ENCODE measurements around the gene CAMTA1. TPM values are rescaled to one million over a fixed set of nuclear protein-coding genes. Genes with fewer than 3 reads are reported as not detected.

The CAMTA1 gene
- total RNA-seq, 1 donor from 2014 or later = 268 TPM

GRCh38 chr1:7043191-7043549, 257.9 kb downstream of the CAMTA1 start:
- Histone ChIP-seq H3K4me1 (peaks cover 7% of the 10 kb centered on the region), H3K4me2 (no peak overlapping the region), H4K20me1 (ENCODE audit: low read depth) (peaks cover 19% of the 10 kb centered on the region), H3K9ac (no peak overlapping the region), H3F3A (ENCODE audit: low read depth) (no peaks in the 10 kb centered on the region), H2AFZ (replicated peaks) (no peak overlapping the region), H3K27ac (no peak overlapping the region), H3K27me3 (no peaks in the 10 kb centered on the region), H3K4me3 (no peak overlapping the region), H3K79me2 (ENCODE audit: low read depth) (no peaks in the 10 kb centered on the region), H3K9me3 (ENCODE audit: low read depth) (no peaks in the 10 kb centered on the region), H3K36me3 (no peaks in the 10 kb centered on the region)
- DNase-seq (ENCODE audit: low spot score) = no peak
- Mint-ChIP-seq H3K4me3 (no peak overlapping the region), H3K36me3 (no peaks in the 10 kb centered on the region), H3K27me3 (ENCODE audit: insufficient read depth, low read depth) (peaks cover 3% of the 10 kb centered on the region), H3K9me3 (no peaks in the 10 kb centered on the region), H3K27ac (no peak overlapping the region), H3K4me1 (no peaks in the 10 kb centered on the region)
- no peak for TF ChIP-seq CTCF (IDR thresholded peaks at IDR 0.05)
- no peak for TF ChIP-seq EZH2 (IDR thresholded peaks at IDR 0.05)
- no peak for TF ChIP-seq EZH2phosphoT487 (IDR thresholded peaks at IDR 0.05)

- Mint-ChIP-seq H3K4me3 (no peak overlapping the region), H3K27me3 (ENCODE audit: insufficient read depth, low read depth) (peaks cover 4% of the 10 kb centered on the region), H3K4me1 (no peaks in the 10 kb centered on the region), H3K9me3 (no peaks in the 10 kb centered on the region), H3K36me3 (no peaks in the 10 kb centered on the region), H3K27ac (no peak overlapping the region)
- peaks cover 22% of the 10 kb centered on the region for H4K20me1 ChIP-seq (ENCODE audit: low read depth)
- no peaks in the 10 kb centered on the region for H3K9me3 ChIP-seq (ENCODE audit: low read depth)
- H3K4me2 ChIP-seq = no peak overlapping the region
- no peak overlapping the region for H3K9ac ChIP-seq
- DNase-seq (ENCODE audit: low spot score) = peak; percentile 19
- H3K4me3 ChIP-seq = no peak overlapping the region
- H3K27ac ChIP-seq = no peak overlapping the region
- H3K4me1 ChIP-seq = peaks cover 7% of the 10 kb centered on the region
- TF ChIP-seq EZH2phosphoT487 (IDR thresholded peaks at IDR 0.05) (no peak), CTCF (IDR thresholded peaks at IDR 0.05) (no peak), EZH2 (IDR thresholded peaks at IDR 0.05) (no peak)
- H3F3A ChIP-seq (ENCODE audit: low read depth) = no peaks in the 10 kb centered on the region
- H2AFZ ChIP-seq (replicated peaks) = no peak overlapping the region
- no peaks in the 10 kb centered on the region for H3K36me3 ChIP-seq
- H3K79me2 ChIP-seq (ENCODE audit: low read depth) = no peaks in the 10 kb centered on the region
- H3K27me3 ChIP-seq = no peaks in the 10 kb centered on the region
Observed at GRCh38 chr1:7043719-7044535, 258.7 kb downstream of the CAMTA1 start.

GRCh38 chr1:7045897-7046296, 260.6 kb downstream of the CAMTA1 start:
- peaks cover 10% of the 10 kb centered on the region for H3K27me3 Mint-ChIP-seq (ENCODE audit: insufficient read depth, low read depth)
- H3K4me3 Mint-ChIP-seq = no peak overlapping the region
- no peaks in the 10 kb centered on the region for H3K9me3 Mint-ChIP-seq
- no peak for DNase-seq (ENCODE audit: low spot score)
- H3K4me1 Mint-ChIP-seq = no peaks in the 10 kb centered on the region
- H3K9me3 ChIP-seq (ENCODE audit: low read depth) = no peaks in the 10 kb centered on the region
- TF ChIP-seq EZH2 (IDR thresholded peaks at IDR 0.05) (no peak), EZH2phosphoT487 (IDR thresholded peaks at IDR 0.05) (no peak), CTCF (IDR thresholded peaks at IDR 0.05) (no peak)
- no peaks in the 10 kb centered on the region for H3F3A ChIP-seq (ENCODE audit: low read depth)
- no peaks in the 10 kb centered on the region for H3K36me3 Mint-ChIP-seq
- H3K9ac ChIP-seq = no peak overlapping the region
- peaks cover 22% of the 10 kb centered on the region for H4K20me1 ChIP-seq (ENCODE audit: low read depth)
- no peak overlapping the region for H3K27ac Mint-ChIP-seq
- H3K4me1 ChIP-seq = peaks cover 7% of the 10 kb centered on the region
- H3K36me3 ChIP-seq = no peaks in the 10 kb centered on the region
- H3K4me3 ChIP-seq = no peak overlapping the region
- no peak overlapping the region for H2AFZ ChIP-seq (replicated peaks)
- no peak overlapping the region for H3K27ac ChIP-seq
- no peaks in the 10 kb centered on the region for H3K79me2 ChIP-seq (ENCODE audit: low read depth)
- H3K27me3 ChIP-seq = no peaks in the 10 kb centered on the region
- H3K4me2 ChIP-seq = no peak overlapping the region

Data from neural progenitor cell (in vitro differentiated cells).